GM19395 (cell line): Measurements from ENCODE around the gene DAZAP2.
A peak's percentile ranks its signal among the peaks of the same experiment; 100 is the strongest.

Experiments
- ATAC-seq: cut with Tn5 transposase; IDR thresholded peaks from one replicate; pipeline ENCODE4 v1.9.1; 2021; ENCODE audit warnings: mild to moderate bottlenecking, moderate library complexity; ENCODE audit not compliant: unreplicated experiment

Gene DAZAP2, protein sequence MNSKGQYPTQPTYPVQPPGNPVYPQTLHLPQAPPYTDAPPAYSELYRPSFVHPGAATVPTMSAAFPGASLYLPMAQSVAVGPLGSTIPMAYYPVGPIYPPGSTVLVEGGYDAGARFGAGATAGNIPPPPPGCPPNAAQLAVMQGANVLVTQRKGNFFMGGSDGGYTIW

GRCh38 chr12:51238510-51239334 is at the start of gene DAZAP2:
Gene DAZAP2, plus strand, starts transcription at chr12:51238826. Its CDS starts 82 bp downstream, at chr12:51238908.
- peak; percentile 91 for ATAC-seq

- ATAC-seq: no peak
Observed at GRCh38 chr12:51189790-51190355, 48.8 kb upstream of the DAZAP2 start.

DNA sequence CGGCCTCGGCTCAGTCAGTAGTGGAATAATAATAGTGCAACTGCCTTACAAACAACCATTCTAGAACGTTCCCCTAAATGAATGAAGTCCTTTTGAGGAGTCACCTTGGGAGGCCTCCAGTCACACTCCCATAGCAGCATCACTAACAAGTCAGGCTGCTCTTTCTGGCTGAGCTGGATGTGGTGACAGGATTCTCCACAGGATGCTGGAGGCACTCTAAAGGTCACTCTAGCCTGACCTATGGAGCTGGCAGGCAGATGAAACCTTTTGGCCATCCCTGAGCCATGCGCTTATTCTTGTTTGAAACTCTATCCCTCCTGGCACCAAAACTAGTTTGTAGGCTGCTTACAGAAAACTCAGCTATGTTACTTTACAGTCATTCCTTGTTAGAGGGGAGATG is 47.8 kb upstream of the DAZAP2 start:
- ATAC-seq: no peak

GRCh38 chr12:51191516-51192283 is 46.9 kb upstream of the DAZAP2 start:
- ATAC-seq: no peak

DNA sequence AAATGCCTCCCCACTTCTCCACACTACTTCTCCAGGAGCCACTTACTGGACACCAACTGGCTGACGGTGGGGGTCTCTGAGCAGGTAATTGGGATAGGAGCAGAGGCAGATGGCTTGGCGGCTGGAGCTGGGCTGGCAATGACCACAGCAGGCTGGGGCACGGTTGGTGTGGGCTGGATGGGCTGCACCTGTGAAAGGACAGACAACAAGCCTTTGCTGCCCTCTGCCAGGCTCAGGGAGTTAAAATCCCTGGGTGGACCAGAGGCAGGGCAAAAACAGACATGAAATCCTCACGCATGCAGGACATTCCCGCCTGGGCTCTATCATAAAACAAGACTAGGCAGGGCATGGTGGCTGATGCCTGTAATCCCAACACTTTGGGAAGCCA is 46.3 kb upstream of the DAZAP2 start:
- ATAC-seq: no peak

DNA sequence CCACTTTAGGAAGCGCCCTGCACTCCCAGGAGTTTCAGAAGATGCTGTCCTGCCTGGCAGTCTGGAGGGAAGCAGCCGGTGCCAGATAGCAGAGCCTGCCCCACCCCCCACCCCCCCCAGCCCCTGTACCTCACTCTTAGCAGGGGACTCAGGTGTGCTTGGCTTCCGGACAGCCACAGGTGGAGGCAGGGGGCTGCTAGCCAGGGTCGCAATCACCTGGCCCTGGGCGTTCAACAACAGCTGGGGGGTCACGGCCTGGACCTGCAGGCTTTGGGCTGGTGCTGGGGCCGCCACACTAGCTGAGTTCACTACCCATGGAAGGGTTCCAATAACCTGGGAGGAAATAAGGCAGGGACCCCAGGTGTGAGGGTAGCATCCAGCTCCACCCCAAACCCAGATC is 42.8 kb upstream of the DAZAP2 start:
- no peak for ATAC-seq

DNA sequence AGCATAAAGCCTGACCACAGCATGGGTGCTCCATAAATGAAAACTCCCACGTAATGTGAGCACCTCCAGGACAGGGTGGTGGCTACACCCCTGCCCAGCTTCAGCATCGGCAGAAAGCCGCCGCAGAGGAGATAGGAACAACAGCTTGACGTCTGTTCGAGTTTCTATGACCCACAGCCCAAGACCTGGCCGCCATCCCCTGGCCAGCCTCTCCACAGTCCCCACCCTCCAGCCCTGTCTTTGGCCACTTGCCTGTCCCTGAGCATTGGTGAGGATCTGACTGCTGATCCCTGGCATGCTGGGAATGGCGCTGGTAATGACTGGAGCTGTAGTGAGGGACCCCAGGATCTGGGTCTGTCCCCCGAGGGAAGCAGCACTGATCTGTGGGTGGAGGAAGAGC is 42.1 kb upstream of the DAZAP2 start:
- ATAC-seq: no peak

DNA sequence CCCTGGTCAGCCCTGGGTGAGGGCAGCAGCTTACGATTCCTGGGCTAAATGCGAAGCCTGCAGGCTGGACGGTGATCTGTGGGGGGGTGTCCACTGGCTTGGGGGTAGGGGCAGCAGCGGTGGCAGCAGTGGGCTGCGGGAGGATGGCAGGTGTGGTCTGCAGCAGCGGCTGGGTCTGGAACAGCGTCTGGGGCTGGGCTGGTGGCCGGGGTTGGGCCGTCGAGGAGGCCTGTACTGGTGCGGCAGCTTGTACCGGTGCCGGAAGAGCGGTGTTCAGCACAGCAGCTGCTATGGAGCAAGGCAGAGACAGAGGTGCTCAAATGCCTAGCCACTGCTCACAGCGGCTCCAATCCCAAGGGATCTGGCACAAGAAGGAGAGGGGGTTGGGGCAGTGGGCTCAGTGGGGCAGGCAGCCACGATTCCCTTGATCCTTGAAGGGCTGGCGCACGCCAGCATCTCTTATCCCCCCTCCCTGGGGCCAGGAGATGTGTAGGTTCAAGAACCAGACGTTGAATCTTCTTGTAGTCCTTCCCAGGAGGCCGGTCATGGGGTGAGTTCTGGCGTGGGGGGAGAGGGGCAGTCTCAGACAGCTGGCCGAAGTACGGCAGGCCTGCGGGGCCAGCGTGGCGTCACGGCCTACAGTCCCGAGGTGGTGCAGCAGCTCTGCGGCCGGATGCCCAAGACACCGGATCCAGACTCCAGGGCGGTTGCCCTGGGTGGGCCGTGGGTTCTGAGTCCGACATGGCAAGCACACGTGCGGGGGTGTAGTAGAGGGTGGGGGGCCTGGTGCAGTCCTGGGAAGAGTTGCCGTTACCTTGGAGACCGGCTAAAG is 40.7 kb upstream of the DAZAP2 start:
- no peak for ATAC-seq

DNA sequence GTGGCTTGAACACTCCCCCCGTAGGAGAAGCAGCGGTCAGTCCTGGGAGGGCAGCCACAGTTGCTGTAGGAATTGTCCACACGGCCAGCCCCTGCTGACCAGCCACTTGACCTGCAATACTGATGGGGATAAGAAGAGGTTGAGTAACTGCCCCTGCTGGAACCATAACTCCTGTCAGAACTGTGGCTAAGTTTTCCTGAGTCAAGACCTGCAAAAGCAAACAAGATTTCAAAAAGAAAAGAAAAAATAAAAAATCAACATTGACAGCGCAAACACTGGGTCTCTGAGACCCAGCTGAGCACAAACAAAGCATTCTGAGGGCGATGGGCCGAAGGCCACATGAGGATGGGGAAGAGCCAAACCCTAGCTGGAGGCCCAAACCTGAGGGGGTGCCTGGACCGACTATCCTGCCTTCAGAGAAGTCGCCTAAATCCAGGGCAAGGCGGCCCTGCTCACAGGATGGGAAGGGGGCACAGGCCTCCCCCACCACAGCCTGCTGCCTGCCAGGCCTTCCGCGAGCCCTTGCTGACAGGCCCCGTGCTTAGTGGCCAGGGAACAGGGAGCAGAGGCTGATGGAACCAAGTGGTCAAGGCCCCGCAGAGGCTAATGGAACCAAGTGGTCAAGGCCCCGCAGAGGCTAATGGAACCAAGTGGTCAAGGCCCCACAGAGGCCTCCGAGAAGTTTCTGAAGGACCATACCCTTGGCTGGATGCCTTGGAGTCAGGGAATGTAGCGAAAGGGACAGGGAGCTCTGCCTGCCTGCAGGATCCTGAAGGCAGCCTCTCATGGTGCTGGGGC is 39.9 kb upstream of the DAZAP2 start:
- ATAC-seq: no peak

GRCh38 chr12:51199366-51199945 is 39.2 kb upstream of the DAZAP2 start:
- no peak for ATAC-seq

- no peak for ATAC-seq
Observed at GRCh38 chr12:51200156-51200555, 38.5 kb upstream of the DAZAP2 start.

DNA sequence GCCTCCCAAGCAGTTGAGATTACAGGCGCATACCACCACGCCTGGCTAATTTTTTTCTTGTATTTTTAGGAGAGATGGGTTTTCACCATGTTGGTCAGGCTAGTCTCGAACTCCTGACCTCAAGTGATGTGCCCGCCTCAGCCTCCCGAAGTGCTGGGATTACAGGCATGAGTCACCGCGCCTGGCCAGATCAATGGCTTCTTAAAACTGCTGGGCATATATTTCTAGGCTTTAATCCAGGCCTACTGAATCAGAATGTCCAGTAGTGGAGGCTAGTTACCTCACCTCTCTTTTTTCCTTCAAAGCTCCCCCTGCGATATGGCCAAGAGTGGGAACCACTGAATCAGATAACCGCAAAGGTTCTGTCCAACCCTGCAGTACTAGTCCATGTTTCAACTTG is 37.8 kb upstream of the DAZAP2 start:
- no peak for ATAC-seq

DNA sequence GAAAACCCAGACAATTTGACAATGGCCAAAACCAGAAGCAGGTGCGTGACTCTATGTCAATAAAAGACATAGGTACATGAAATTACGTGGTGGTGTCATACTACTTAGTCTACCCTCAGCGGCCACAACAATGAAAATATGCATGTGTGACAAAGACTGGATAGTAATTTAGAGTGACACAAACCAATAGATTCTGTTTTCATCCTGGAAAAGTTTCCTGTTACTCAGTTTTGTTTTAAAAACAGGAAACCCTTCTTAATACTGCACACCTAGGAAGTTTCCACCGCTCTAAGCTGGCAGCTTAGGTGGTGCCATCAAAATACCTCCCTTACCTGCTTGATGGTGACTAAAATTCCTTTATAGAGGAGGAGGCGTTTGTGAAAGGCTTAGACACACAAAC is 35.9 kb upstream of the DAZAP2 start:
- ATAC-seq: no peak

DNA sequence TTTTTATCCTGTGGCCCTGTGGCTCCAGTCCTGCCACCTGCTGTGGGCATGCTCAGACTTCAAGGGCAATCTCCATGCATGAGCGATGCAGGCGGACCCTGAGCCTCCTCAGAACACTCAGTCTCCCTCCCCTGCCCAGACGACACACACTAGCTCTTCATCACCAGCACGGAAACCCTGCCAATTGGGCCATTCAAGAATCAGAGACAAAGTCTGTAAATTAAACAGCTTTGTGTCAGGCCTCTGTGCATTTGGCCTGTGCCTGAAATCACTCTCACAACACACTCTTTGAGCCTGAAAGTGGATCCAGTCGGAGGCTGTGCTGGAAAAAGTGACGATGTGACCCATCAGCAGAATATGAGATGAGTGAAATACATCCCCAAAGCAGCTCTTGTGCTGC is 33.3 kb upstream of the DAZAP2 start:
- no peak for ATAC-seq

- no peak for ATAC-seq
Observed at GRCh38 chr12:51208016-51208660, 30.5 kb upstream of the DAZAP2 start.

DNA sequence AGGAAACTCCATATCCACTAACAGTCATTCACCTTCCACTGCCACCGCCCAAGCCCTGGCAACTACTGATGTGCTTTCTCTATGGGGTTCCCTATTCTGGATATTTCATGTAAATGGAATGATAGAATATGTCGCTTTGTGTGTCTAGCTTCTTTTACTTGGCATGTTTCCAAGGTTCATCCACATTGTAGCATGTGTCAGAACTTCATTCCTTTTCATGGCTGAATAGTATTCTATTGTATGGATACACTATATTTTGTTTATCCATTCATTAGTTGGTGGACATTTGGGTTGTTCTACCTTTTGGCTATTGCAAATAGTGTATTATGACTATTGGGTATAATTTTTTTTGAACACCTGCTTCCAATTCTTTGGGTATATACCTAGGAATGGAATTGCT is 29.4 kb upstream of the DAZAP2 start:
- ATAC-seq: no peak

- ATAC-seq: no peak
Observed at GRCh38 chr12:51210690-51211395, 27.8 kb upstream of the DAZAP2 start.

- ATAC-seq: no peak
Observed at GRCh38 chr12:51214895-51215294, 23.7 kb upstream of the DAZAP2 start.
